Measurements from ENCODE around the gene GPX3.

GRCh38 chr5:151060742-151061141 is 40.4 kb downstream of the GPX3 start:
- TF ChIP-seq GATA2 (IDR thresholded peaks at IDR 0.05; ENCODE audit: low read depth, low read length): no peak
- no peak for TF ChIP-seq GATA3 (IDR thresholded peaks at IDR 0.05; ENCODE audit: low read depth, low read length)

All from SH-SY5Y (cell line).